ENCODE results near the gene IFT20. TPM values are rescaled to one million over a fixed set of nuclear protein-coding genes. Genes with fewer than 3 reads are reported as not detected.

Gene IFT20
- total and polyA plus RNA-seq, 2 experiments from 2014 or later, result 13.2 to 32.3 TPM

GRCh38 chr17:28364665-28365363 is 29.5 kb upstream of the IFT20 start, which contains the start of gene SEBOX (continued):
- no peak for TF ChIP-seq CREB1 (CRISPR knock-in tag; IDR thresholded peaks at IDR 0.05; ENCODE audit: low read depth)
- TF ChIP-seq POLR2AphosphoS5 (IDR thresholded peaks at IDR 0.05; ENCODE audit: low read depth), result no peak
- TF ChIP-seq ETS1 (IDR thresholded peaks at IDR 0.05), result no peak
- no peak for TF ChIP-seq EZH2 (IDR thresholded peaks at IDR 0.05; ENCODE audit: low read depth, unreplicated experiment)
- no peak for TF ChIP-seq REST (IDR thresholded peaks at IDR 0.05; ENCODE audit: unreplicated experiment)
- TF ChIP-seq CTCF (conservative IDR thresholded peaks at IDR 0.05; ENCODE audit: low read depth in 2 of 2), result no peak

- H3K4me3 Mint-ChIP-seq, result no peak overlapping the region
- H3K4me1 Mint-ChIP-seq, result no peaks in the 10 kb centered on the region
- DNase-seq (ENCODE audit: low spot score), result no peak
- no peak overlapping the region for H2AFZ ChIP-seq
- no peak overlapping the region for H3K27ac ChIP-seq (ENCODE audit: low read depth)
- no peak overlapping the region for H3K4me2 ChIP-seq
- no peaks in the 10 kb centered on the region for H3F3A ChIP-seq (replicated peaks; ENCODE audit: low read depth)
- H3K27me3 ChIP-seq (ENCODE audit: insufficient read depth), result no peaks in the 10 kb centered on the region
- no peak for ATAC-seq
- no peak overlapping the region for H3K27ac Mint-ChIP-seq
- H3K36me3 ChIP-seq (ENCODE audit: insufficient read depth), result peaks cover 13% of the 10 kb centered on the region
- no peaks in the 10 kb centered on the region for H3K4me1 ChIP-seq (ENCODE audit: insufficient read depth)
- peaks cover 31% of the 10 kb centered on the region for H3K36me3 Mint-ChIP-seq (ENCODE audit: low read depth)
- no peaks in the 10 kb centered on the region for H3K9me2 ChIP-seq (ENCODE audit: insufficient read depth)
- H3K9me3 Mint-ChIP-seq, result no peaks in the 10 kb centered on the region
- no peaks in the 10 kb centered on the region; the same call in 1 of the 2 replicates for H4K20me1 ChIP-seq (replicated peaks; ENCODE audit: insufficient read depth)
- no peak overlapping the region for H3K4me3 ChIP-seq
- no peaks in the 10 kb centered on the region; the same call in 1 of the 2 replicates for H3K79me2 ChIP-seq (replicated peaks; ENCODE audit: insufficient read depth)
- H3K27me3 Mint-ChIP-seq (ENCODE audit: insufficient read depth, low read depth, poor library complexity), result peaks cover 6% of the 10 kb centered on the region
- no peak for TF ChIP-seq EZH2phosphoT487 (IDR thresholded peaks at IDR 0.05; ENCODE audit: unreplicated experiment)
- no peak for TF ChIP-seq ZNF462 (CRISPR knock-in tag; IDR thresholded peaks at IDR 0.05)
- TF ChIP-seq POLR2AphosphoS5 (IDR thresholded peaks at IDR 0.05; ENCODE audit: low read depth), result no peak
- no peak for TF ChIP-seq EZH2 (IDR thresholded peaks at IDR 0.05; ENCODE audit: low read depth, unreplicated experiment)
- no peak for TF ChIP-seq STAT1 (IDR thresholded peaks at IDR 0.05; ENCODE audit: unreplicated experiment)
These were observed 28.7 kb upstream of the IFT20 start for GRCh38 chr17:28363776-28364650.

Measured in GM23338 (cell line).